CD14-positive monocyte (primary cell): ENCODE data around the gene TNFRSF1A. TPM values are rescaled to one million over a fixed set of nuclear protein-coding genes. Genes with fewer than 3 reads are reported as not detected.

ENCODE experiments used
- DNase-seq, 3 donors: peaks; one replicate each; pipeline ENCODE4 v3.0.0-alpha.2; 2011 to 2022
- H2AFZ ChIP-seq: 2 replicates; pipeline ENCODE4 v1.6.0; 2012; ENCODE audit warnings: mild to moderate bottlenecking, low read depth, low read length, inconsistent platforms; ENCODE audit not compliant: insufficient read depth, poor library complexity, severe bottlenecking
- H3K27ac ChIP-seq, 2 donors: 1 replicate in 1 of 2; 2 replicates in 1 of 2; pipeline ENCODE4 v1.5.1; 2012 to 2013; ENCODE audit warnings: low read length in 2 of 2, control low read depth in 1 of 2, inconsistent platforms in 1 of 2, low read depth in 1 of 2, mild to moderate bottlenecking in 1 of 2
- H3K27me3 ChIP-seq, 2 donors: one replicate each; pipeline versions ENCODE4 v1.6.0 to v1.6.1; 2011 to 2013; ENCODE audit warnings: low read length in 2 of 2; ENCODE audit not compliant: control insufficient read depth in 2 of 2, insufficient read depth in 2 of 2
- H3K36me3 ChIP-seq, 2 donors: replicated peaks in 1 of 2; 1 replicate in 1 of 2; 2 replicates in 1 of 2; pipeline versions ENCODE4 v1.5.1 to v1.6.1; 2012 to 2013; ENCODE audit warnings: low read length in 2 of 2, control low read depth in 1 of 2, inconsistent platforms in 1 of 2, mild to moderate bottlenecking in 1 of 2; ENCODE audit not compliant: insufficient read depth in 2 of 2, control insufficient read depth in 1 of 2
- H3K4me1 ChIP-seq, 2 donors: 1 replicate in 1 of 2; 2 replicates in 1 of 2; pipeline versions ENCODE4 v1.5.1 to v1.6.1; 2012 to 2013; ENCODE audit warnings: low read length in 2 of 2, control low read depth in 1 of 2, inconsistent platforms in 1 of 2, mild to moderate bottlenecking in 1 of 2, moderate library complexity in 1 of 2; ENCODE audit not compliant: insufficient read depth in 2 of 2, control insufficient read depth in 1 of 2
- H3K4me2 ChIP-seq: replicated peaks from 2 replicates; pipeline ENCODE3; 2012; ENCODE audit warnings: low read length, moderate library complexity, mild to moderate bottlenecking; ENCODE audit not compliant: poor library complexity, severe bottlenecking; ENCODE audit errors: extremely low read depth
- H3K4me3 ChIP-seq, 3 experiments: fragments of 200-600 bp in 1 of 3; sonication (generic) in 1 of 3; replicated peaks in 1 of 3; 1 replicate in 2 of 3; 2 replicates in 1 of 3; pipeline ENCODE4 v1.5.1; 2011 to 2013; ENCODE audit warnings: low read length in 3 of 3, mild to moderate bottlenecking in 3 of 3, control low read depth in 2 of 3, low read depth in 2 of 3, inconsistent platforms in 1 of 3, moderate library complexity in 1 of 3
- H3K79me2 ChIP-seq: 2 replicates; pipeline ENCODE4 v1.6.0; 2012; ENCODE audit warnings: mild to moderate bottlenecking, control low read depth, inconsistent platforms, low read length, moderate library complexity; ENCODE audit not compliant: insufficient read depth
- H3K9ac ChIP-seq: 2 replicates; pipeline ENCODE4 v1.6.0; 2017; ENCODE audit warnings: low read length, mild to moderate bottlenecking; ENCODE audit not compliant: insufficient read depth, poor library complexity, severe bottlenecking
- H3K9me3 ChIP-seq, 2 donors: replicated peaks in 1 of 2; 1 replicate in 1 of 2; 2 replicates in 1 of 2; pipeline versions ENCODE4 v1.5.1 to v1.6.1; 2012 to 2013; ENCODE audit warnings: low read length in 2 of 2, control low read depth in 1 of 2; ENCODE audit not compliant: control insufficient read depth in 1 of 2, insufficient read depth in 1 of 2
- H4K20me1 ChIP-seq: 2 replicates; pipeline ENCODE4 v1.6.0; 2012; ENCODE audit warnings: mild to moderate bottlenecking, low read length, control low read depth, moderate library complexity; ENCODE audit not compliant: insufficient read depth
- H3K27ac Mint-ChIP-seq, 7 donors: one replicate each; pipeline ENCODE4 v1.8.0; 2020; ENCODE audit warnings: mild to moderate bottlenecking in 7 of 7, mixed read lengths in 7 of 7, moderate library complexity in 6 of 7, inconsistent platforms in 2 of 7
- H3K27me3 Mint-ChIP-seq, 3 donors: one replicate each; pipeline ENCODE4 v1.8.0; 2021 to 2022; ENCODE audit warnings: low read depth in 3 of 3, mild to moderate bottlenecking in 3 of 3, mixed read lengths in 3 of 3, moderate library complexity in 3 of 3, inconsistent platforms in 1 of 3
- H3K36me3 Mint-ChIP-seq, 2 donors: one replicate each; pipeline ENCODE4 v1.8.0; 2020; ENCODE audit warnings: mixed read lengths in 2 of 2, inconsistent platforms in 1 of 2, mild to moderate bottlenecking in 1 of 2
- H3K4me1 Mint-ChIP-seq: one replicate; pipeline ENCODE4 v1.8.0; 2020; ENCODE audit warnings: mild to moderate bottlenecking, mixed read lengths
- H3K4me3 Mint-ChIP-seq, 2 donors: one replicate each; pipeline ENCODE4 v1.8.0; 2020; ENCODE audit warnings: mild to moderate bottlenecking in 2 of 2, mixed read lengths in 2 of 2, moderate library complexity in 1 of 2
- H3K9me3 Mint-ChIP-seq, 7 donors: one replicate each; pipeline ENCODE4 v1.8.0; 2020 to 2022; ENCODE audit warnings: mixed read lengths in 7 of 7, mild to moderate bottlenecking in 6 of 7, moderate library complexity in 6 of 7, inconsistent platforms in 2 of 7
- WGBS: methylation state at CpG from one replicate; pipeline ENCODE4 v1.1.5; 2013; ENCODE audit warnings: missing lambda C conversion rate; ENCODE audit not compliant: insufficient coverage; 5-methylcytosine and 5-hydroxymethylcytosine counted together
- intact Hi-C, 2 donors: fragments of 100-400 bp; cut with micrococcal nuclease; formaldehyde crosslinking; loops; one replicate each; pipeline versions ENCODE4 v1.15.0 to v1.15.1; 2023
- polyA plus RNA-seq, 3 donors: library from polyadenylated mRNA; depleted of rRNA in 1 of 3; unstranded in 2 of 3; stranded (reverse) in 1 of 3; fragments of 300-500 nt in 2 of 3; fragments of >200 nt in 1 of 3; fragmentation: Illumina TruSeq in 2 of 3; gene quantifications; 1 replicate in 2 of 3; 2 replicates in 1 of 3; pipeline ENCODE4 v1.2.3, GENCODE V29; 2012 to 2021
- TF ChIP-seq, protein P1 (sequence below): fragments of 200-600 bp; IDR thresholded peaks from one replicate; pipeline ENCODE4 v1.8.0; 2022; ENCODE audit warnings: antibody characterized with exemption, mild to moderate bottlenecking

TNFRSF1A gene
- polyA plus RNA-seq, 3 donors = 108 to 157 (median 152) TPM

DNA sequence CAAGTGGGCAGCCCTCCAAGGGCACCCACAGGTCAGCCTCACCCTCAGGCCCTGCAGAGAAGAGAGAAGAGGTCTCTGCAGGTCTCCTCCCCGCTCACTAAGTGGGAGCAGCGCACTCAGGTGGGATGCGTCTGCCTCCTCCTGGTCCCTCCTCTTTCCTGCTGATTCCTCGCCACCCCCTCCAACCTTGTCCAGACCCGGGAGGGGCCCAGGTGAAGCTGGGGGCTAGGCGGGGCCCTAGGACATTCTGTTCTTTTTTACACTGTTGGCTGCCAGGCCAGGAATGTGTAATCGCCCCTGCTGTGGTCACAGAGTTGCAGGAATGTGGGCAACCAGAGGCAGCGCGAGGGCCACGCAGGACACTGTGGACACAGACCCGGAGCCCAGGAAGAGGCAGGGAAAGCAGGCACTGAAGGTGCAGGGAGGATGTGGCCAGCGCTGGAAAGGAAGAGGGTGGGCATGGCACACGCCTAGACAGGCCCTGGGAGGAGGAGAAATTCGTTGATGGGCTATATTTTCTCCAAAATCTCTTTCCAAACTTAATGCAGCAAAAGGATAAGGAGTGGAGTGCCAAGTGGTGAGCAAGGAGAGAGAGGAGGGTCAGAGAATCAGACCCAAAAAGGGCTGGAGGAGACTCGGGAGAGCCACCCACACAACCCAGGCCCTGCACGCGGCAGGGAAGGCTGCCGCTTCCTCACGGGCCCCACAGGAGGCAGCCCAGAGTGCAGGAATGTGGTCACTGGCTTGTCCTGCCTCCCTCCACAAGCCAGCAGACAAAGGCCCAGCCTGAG, 34.4 kb upstream of the TNFRSF1A start:
- intact Hi-C loops = loop anchor here (5.0 kb wide), 1 partner anchor 39 kb away; no protein-coding TSS in a partner anchor
- Histone ChIP-seq H3K36me3 (no peaks in the 10 kb centered on the region), H4K20me1 (no peaks in the 10 kb centered on the region), H3K9ac (no peak overlapping the region), H3K79me2 (no peaks in the 10 kb centered on the region), H2AFZ (peak overlapping the region; percentile 64), H3K4me2 (peak overlapping the region; percentile 53), H3K4me1 (peaks cover 70 to 74% of the 10 kb centered on the region in 2 donors), H3K4me3 (peak overlapping the region in 1 of 3 experiments; percentile 34), H3K9me3 (no peaks in the 10 kb centered on the region), H3K27me3 (no peaks in the 10 kb centered on the region), H3K27ac (peak overlapping the region in 1 of 2 donors; percentile 3)
- TF ChIP-seq, protein P1, sequence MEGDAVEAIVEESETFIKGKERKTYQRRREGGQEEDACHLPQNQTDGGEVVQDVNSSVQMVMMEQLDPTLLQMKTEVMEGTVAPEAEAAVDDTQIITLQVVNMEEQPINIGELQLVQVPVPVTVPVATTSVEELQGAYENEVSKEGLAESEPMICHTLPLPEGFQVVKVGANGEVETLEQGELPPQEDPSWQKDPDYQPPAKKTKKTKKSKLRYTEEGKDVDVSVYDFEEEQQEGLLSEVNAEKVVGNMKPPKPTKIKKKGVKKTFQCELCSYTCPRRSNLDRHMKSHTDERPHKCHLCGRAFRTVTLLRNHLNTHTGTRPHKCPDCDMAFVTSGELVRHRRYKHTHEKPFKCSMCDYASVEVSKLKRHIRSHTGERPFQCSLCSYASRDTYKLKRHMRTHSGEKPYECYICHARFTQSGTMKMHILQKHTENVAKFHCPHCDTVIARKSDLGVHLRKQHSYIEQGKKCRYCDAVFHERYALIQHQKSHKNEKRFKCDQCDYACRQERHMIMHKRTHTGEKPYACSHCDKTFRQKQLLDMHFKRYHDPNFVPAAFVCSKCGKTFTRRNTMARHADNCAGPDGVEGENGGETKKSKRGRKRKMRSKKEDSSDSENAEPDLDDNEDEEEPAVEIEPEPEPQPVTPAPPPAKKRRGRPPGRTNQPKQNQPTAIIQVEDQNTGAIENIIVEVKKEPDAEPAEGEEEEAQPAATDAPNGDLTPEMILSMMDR = peak; percentile 44
- peak in 2 of 3 donors; percentile 33 to 40 for DNase-seq
- Mint-ChIP-seq H3K27me3 (peaks cover 2 to 5% (median 2%) of the 10 kb centered on the region in 3 donors), H3K27ac (peak overlapping the region in 4 of 7 donors; percentile 50 to 64 (median 56)), H3K4me1 (peaks cover 73% of the 10 kb centered on the region), H3K36me3 (peaks cover 0 to 2% of the 10 kb centered on the region in 2 donors), H3K4me3 (peak overlapping the region; percentile 49 to 81), H3K9me3 (no peaks in the 10 kb centered on the region)
- 19% methylated on average over 14 of the region's 19 CpGs for WGBS

DNA sequence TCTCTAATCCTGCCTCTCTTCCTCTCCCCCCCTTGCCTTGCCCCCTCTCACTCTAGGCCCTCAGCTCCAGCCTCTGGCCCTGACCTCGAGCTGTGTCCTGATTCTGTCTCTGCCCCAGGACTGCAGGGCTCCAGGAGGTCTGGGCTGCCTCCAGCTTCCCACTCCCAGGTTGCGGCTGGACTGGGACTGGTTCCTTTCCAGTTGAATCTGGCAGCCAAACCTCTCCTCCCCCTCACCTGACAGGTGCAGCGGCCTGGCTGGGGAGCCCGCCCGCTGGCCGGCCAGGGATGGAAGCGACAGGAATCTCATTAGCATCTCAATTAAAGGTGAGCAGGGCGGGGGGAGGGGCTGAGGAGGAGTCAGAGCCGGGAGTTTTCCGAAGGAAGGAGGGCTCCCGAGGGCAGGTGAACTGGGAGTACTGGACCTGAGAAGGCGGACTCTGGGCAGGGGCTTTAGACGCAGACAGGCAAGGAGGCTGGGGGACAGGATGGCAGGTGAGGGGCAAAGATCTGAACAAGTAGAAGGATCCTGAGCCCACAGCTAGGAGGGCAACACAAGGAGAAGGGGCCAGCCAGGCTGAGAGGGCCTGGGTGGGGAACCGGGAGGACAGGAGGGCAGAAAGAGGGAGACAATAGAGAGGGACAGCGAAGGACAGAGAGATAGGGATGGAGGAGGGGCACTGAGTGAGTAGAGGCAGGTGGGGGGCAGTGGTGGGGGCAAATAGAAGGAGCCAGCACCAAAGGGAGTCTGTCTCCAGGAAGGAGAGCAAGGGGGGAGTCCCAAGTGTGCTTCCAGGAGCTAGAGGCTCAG, 33.6 kb upstream of the TNFRSF1A start, which contains the start of gene SCNN1A:
TSS of gene SCNN1A (minus strand) at position 295 of the 810 bp plus-strand sequence. CDS start 780 bp downstream, outside the sequence.
- peak within 1 kb of the TSS; percentile 25 to 81 for H3K4me3 Mint-ChIP-seq
- H4K20me1 ChIP-seq = no peaks in the 10 kb centered on the region
- TF ChIP-seq, protein P1 = no peak
- WGBS = 93% methylated on average over 9 of the region's 15 CpGs
- intact Hi-C loops = loop anchor here (5.0 kb wide), 1 partner anchor 38 kb away; no protein-coding TSS in a partner anchor
- no peak within 1 kb of the TSS for H3K27ac ChIP-seq
- peaks cover 0 to 2% of the 10 kb centered on the region in 2 donors for H3K36me3 Mint-ChIP-seq
- no peaks in the 10 kb centered on the region for H3K9me3 Mint-ChIP-seq
- no peaks in the 10 kb centered on the region for H3K9me3 ChIP-seq
- H3K4me1 Mint-ChIP-seq = peaks cover 71% of the 10 kb centered on the region
- H3K4me1 ChIP-seq = peaks cover 62 to 66% of the 10 kb centered on the region in 2 donors
- no peak within 1 kb of the TSS for H3K9ac ChIP-seq
- H3K4me2 ChIP-seq = no peak within 1 kb of the TSS
- H3K27me3 Mint-ChIP-seq = peaks cover 2 to 5% (median 2%) of the 10 kb centered on the region in 3 donors
- H3K79me2 ChIP-seq = no peaks in the 10 kb centered on the region
- H3K36me3 ChIP-seq = no peaks in the 10 kb centered on the region
- peak within 1 kb of the TSS; percentile 64 for H2AFZ ChIP-seq
- no peak within 1 kb of the TSS for H3K4me3 ChIP-seq
- peak in 1 of 3 donors; percentile 3 for DNase-seq
- no peaks in the 10 kb centered on the region for H3K27me3 ChIP-seq
- H3K27ac Mint-ChIP-seq = peak within 1 kb of the TSS in 4 of 7 donors; percentile 27 to 64 (median 48)
